C4-2B (cell line): ENCODE results near the gene RHEBL1.

Experiments
- H3K27ac ChIP-seq: fragments of 450-650 bp; 2 replicates; pipeline ENCODE4 v1.5.1; 2017
- CTCF ChIP-seq: fragments of 450-650 bp; conservative IDR thresholded peaks from 2 replicates; pipeline ENCODE4 v1.5.1; 2017; ENCODE audit warnings: mild to moderate bottlenecking
- ZFX ChIP-seq: fragments of 450-650 bp; IDR thresholded peaks from 2 replicates; pipeline ENCODE4 v1.6.1; 2017

Gene RHEBL1

GRCh38 chr12:49069507-49070346, at the start of gene RHEBL1:
TSS of gene RHEBL1 (minus strand) at chr12:49069979. CDS start at chr12:49069785, 194 bp downstream.
- TF ChIP-seq ZFX (no peak), CTCF (no peak; the same call in 1 of the 2 replicates)
- peak within 1 kb of the TSS; percentile 42 for H3K27ac ChIP-seq

DNA sequence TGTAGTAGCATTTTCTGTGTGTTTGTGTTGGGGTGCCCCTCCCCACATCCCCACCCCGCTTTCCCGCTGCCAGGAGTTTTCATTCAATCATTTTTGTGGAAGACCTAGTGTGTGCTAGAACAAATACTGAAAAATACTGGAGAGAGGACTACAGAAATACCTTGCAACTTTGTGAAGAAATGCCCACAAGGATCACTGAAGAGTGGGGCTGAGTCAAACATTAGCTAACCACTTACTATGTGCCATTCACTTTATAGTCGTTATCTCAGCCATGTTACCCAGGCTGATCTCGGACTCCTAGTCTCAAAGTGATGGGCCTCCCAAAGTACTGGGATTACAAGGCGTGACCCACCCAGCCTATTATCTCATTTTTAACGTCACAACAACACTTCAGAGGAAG, 41.4 kb upstream of the RHEBL1 start:
- peak overlapping the region; percentile 67 for H3K27ac ChIP-seq
- TF ChIP-seq ZFX (no peak), CTCF (no peak)

DNA sequence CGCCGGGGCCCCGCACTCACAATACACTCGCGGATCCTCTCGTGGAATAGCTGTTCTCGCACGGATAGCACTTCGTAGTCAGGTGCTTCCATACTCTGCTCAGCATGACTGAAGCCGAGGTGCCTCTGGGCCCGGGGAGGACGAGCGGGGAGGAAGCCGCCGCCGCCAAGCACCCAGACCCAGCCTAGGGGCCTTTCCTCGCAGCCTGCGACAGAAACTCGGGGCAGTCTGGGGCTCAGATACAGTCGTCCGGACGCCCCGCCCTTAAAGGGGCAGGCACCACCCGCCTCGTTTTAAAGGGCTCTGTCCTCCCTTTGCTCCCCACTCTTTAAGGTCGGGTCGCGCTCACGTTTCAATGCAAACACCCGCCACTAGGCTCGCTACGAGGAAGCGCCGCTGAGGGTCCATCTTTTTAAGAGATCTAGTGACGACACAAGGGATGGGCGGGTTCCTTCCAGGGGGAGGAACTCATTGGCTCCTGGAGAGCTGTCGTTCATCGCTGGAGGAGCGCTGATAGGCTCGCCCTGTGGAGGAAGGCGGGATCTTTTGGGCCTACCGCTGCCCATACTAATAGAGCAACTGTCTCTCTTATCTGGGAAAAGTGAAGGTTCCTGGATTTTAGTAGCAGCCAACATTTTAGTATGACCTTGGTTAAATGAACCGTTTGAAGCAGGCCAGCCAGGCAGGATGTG, 40.8 kb upstream of the RHEBL1 start, which contains the start of gene LMBR1L:
LMBR1L (minus strand) TSS at position 384 of the 692 bp plus-strand sequence; CDS start at position 92, 292 bp downstream.
- H3K27ac ChIP-seq, result peak within 1 kb of the TSS; percentile 67
- TF ChIP-seq ZFX (0 out of 2 replicates have a peak, but pooled peaks have one; percentile 21), CTCF (no peak; the same call in 1 of the 2 replicates)

DNA sequence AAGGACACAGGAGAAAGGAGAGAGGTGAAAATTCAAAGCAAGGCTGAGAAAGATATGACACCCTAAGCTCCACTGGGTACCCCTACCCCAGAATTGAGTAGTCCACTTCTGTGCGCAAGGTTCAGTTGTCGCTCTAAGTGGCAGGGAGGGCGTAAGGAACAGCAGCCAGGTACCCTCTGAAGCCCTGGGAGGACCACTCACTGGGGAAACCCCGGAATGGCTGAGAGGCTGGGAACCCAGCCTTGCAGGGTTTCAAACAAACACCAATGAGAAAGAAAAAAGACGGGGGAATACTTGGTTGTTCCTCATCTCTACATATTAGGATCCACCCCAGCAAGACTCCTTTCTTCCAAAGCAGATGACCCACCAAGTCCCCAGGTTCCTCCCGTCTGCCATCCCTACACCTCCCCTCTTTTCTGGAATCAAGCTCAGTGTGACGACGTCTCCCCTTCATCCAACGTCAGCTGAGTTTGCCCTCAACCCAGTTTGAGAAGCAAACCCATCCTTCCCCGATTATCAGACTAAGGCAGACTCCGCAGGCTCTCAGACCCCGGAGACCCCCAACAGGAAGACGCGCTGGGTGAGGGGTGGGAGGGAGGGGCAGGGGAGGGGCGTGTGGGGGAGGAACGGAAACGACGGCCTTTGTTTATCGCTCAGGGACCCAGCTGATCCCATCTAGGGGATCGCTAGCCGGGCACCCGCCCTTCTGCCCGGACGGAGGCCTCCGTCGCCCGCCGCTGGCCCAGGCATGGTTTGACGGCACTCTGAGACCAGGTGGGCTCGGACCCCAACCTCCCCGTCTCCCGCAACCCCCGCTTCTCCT, 40.1 kb upstream of the RHEBL1 start:
- H3K27ac ChIP-seq, result peak overlapping the region; percentile 67
- TF ChIP-seq CTCF (no peak), ZFX (no peak)

- no peak for TF ChIP-seq CTCF
- no peak for TF ChIP-seq ZFX
- peak overlapping the region; percentile 67 for H3K27ac ChIP-seq
Measured at GRCh38 chr12:49108958-49109404, 39.2 kb upstream of the RHEBL1 start.

- peak overlapping the region; percentile 3 for H3K27ac ChIP-seq
Measured at GRCh38 chr12:49105504-49106084, 35.8 kb upstream of the RHEBL1 start.

More at GRCh38 chr12:49105504-49106084, 35.8 kb upstream of the RHEBL1 start:
- TF ChIP-seq CTCF (no peak), ZFX (no peak)
